Measurements from ENCODE around the gene SYVN1. TPM values are rescaled to one million over a fixed set of nuclear protein-coding genes. Genes with fewer than 3 reads are reported as not detected.

Gene SYVN1
- 12.4 and 15.1 TPM in 2 replicates for total RNA-seq

DNA sequence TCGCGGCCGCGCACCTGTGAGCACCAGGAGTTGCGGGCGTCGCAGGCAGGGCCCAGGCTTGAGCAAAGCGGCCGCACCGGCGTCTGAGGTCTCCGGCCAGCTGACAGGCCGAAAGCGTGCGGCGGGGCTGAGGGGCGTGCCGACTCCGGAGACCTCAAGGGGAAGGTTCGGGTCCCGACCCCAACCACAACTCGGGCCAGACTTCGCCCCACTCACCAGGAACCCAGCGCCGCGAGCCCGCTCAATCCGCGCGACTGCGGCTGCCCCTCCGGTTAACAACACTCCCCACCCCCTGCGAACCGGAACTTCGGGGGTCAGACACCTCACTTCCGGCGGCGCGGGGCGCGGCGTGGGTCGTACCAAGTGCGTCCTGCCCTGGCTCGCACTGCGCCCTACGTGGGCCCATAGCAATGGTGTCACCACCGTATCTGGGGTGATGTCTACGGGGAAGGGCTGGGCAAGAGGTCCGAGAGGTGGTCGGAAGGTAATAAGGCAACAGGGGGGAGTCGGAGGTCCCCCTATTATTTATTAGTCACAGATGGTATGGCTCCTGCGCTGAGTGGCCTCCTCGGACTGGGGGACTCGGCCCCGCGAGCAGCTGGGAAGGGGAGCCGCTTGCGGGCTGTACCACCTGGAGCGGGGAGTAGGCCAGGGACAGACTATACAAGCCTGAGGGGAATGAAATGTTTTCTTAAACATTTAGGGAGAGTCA lies at the start of gene SYVN1:
Gene SYVN1, minus strand, starts transcription at position 280 of the 712 bp plus-strand sequence. CDS start 918 bp downstream, outside the sequence.

DNA sequence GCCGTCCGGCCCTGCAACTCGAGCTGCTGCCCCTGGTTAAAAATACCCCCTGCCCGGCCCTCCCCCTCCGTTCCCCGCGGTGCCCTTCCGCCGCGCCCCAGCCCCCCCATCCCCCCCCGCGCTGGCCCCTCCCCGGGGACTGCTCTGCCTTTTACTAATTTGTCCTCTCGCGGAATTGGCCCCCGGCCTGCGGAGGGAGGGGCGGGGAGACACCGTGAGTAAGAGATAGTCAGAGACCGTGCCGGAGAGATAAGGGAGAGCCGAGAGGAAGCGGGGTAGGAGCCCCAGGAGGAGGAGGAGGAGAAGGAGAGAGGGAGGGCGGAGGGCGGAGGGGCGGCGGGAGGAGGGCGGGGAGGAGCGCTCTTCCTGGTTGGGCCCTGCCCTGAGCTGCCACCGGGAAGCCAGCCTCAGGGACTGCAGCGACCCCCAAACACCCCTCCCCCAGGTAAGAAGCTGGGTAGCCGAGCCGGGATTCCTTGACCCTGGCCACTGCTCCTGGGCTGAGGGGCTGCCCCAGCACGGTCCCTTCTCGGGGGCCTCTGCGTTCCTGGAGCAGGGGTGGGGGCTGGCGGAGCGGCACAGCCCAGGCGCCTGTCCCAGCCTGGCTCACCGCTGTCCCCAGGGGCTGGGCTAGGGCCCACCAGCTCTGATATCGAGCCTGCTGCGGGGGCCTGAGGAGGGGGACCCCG lies 47.4 kb upstream of the SYVN1 start, which contains the start of gene CAPN1:
Gene CAPN1, plus strand, starts transcription at position 360 of the 689 bp plus-strand sequence. CDS start 774 bp downstream, outside the sequence.

DNA sequence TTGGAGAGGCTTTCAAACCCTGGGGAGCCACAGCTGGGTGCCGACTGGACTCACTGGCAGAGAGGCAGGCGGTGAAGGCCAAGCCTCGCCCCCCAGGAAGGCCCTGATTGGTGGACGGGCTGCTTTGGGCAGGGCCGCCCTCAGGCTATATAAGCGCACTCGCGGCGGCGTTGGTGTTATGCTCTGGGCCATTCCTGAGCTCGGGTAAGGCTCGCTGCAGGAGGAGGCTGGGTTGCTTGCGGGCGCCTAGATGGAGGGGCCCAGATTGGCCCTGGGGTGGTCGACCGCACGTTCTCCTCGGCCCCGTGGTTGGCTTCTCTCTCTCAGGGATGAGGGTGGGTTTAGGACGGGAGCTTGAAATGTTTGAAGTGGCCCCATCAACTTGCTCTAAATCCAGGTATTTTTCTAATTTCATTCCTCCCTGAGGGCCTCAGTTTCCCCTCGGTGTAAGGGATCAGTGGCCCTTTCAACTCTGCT lies 35.8 kb upstream of the SYVN1 start, which contains the start of gene SPDYC:
Gene SPDYC, plus strand, starts transcription at position 176 of the 477 bp plus-strand sequence. CDS start 1,125 bp downstream, outside the sequence.

DNA sequence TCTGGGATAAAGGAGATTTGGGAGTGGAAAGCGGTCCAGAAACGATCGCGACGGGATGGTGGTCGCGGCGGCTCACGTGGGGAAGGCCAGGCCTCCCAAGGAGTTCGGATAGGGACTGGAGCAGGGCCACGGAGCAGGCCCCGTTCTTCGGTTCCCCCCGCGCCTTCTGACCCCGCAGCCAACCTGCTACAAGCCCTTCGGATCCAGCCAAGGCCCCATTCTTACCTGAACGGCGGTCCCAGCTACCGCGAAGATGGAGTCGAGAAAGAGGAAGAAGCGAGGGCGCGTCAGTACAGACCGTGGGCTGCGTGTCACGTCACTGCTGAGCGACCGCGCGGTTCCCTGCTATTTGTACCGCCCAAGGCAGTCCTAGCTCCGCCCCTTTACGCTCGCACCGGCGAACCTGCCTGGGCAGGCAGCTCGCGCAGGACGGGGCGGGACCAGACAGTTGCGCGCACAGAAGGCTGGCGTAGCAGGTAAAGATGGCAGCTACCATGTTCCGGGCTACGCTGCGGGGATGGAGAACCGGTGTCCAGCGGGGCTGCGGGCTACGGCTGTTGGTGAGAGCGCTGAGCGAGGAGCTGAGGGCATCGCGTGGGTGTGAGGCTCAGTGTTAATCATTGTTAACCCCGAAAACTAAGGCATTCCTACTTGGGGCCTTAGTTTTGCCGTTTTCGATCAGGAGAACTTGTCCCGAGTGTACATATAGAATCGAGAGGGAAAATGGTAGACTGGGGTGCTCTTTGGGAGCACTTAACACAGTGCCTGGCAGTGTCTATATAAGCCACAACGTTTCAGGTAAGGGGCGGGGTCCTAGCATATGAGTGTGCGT lies 12.2 kb downstream of the SYVN1 start, which contains the start of the genes FAU and MRPL49:
Gene FAU, minus strand, starts transcription at position 270 of the 832 bp plus-strand sequence. CDS start 321 bp downstream, outside the sequence.
Gene MRPL49, plus strand, starts transcription at position 457 of the 832 bp plus-strand sequence. Its CDS starts 26 bp downstream, at position 483.

DNA sequence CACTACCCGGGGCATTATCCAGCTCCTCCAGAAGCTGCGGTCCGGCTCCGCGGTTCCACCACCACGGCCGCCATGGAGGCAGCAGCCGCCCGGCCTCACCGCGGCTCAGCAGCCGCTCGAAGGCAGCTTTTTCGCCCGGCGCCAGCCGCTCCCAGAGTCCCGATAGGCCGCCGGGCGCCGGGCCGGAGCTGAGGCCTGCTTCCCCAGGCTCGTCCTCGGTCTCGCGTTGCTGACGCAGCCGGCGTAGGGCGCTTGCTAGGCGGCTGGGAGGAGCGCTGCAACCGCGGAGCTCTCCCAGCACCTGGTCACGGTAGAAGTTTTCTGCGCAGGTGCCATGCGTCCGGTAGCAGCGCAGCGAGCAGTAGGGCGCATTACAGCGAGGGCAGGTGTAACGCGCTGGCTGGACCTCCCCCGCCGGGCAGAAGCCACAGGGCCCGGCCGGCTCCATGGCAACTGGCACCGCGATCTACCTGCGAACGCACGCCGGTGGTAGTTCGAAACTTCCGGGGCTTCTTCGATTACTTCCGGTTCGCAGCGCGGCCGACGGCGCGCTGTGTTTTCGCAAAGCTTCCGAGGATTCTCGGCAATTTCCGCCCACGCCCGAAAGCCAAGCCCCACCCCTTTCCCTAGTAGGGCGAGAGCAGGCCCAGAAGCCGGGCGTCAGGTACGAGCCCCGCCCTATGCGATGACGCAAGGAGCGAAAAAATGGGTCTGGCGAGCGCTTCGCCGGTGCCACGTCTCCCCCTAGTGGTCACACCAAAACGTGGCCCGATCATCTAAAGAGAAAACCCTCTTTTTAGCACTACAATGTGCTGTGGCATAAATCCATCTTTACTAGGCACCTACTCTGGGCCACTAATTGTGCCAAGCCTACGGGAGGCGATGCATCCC lies 16.9 kb downstream of the SYVN1 start, which contains the start of gene ZNHIT2:
Gene ZNHIT2, minus strand, starts transcription at position 496 of the 891 bp plus-strand sequence. Its CDS starts 48 bp downstream, at position 448.

DNA sequence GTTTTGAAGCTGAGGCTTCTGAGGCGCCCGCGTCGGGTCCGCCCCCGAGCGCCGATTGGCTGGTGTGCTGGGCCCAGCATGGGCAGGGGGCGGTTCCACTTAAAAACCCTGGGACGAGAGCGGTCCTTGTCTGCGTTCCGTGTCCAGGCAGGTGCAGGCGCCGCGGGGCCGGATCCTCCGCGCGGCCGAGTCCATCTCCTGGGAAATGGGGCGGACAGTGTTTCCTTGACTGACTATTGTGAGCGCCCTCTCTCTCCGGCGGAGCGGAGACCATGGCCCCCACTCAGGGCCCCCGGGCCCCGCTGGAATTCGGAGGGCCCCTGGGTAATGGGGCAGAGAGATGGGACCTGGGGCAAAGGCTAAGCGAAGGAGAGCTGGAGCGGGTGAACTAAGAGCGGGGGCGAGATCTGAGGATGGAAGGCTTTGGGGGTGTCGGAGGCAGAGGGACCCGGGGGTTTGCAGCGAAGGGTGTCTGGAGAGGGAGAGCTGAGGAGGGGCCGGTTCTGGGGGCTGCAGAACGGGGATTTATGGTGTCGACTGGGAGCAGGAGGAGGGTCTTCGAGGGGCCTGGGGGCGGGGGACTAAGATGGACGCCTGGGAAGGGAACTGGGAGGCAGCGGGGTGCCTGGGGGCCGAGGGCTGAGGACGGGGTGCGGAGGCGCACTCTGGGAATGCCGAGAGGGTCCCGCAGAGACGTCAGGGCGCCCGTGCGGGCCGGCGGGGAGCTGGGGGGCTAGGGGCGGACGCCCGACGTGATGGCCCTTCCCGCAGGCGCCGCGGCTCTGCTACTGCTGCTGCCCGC lies 22.4 kb downstream of the SYVN1 start, which contains the start of gene TM7SF2:
Gene TM7SF2, plus strand, starts transcription at position 129 of the 802 bp plus-strand sequence. Its CDS starts 144 bp downstream, at position 273.

DNA sequence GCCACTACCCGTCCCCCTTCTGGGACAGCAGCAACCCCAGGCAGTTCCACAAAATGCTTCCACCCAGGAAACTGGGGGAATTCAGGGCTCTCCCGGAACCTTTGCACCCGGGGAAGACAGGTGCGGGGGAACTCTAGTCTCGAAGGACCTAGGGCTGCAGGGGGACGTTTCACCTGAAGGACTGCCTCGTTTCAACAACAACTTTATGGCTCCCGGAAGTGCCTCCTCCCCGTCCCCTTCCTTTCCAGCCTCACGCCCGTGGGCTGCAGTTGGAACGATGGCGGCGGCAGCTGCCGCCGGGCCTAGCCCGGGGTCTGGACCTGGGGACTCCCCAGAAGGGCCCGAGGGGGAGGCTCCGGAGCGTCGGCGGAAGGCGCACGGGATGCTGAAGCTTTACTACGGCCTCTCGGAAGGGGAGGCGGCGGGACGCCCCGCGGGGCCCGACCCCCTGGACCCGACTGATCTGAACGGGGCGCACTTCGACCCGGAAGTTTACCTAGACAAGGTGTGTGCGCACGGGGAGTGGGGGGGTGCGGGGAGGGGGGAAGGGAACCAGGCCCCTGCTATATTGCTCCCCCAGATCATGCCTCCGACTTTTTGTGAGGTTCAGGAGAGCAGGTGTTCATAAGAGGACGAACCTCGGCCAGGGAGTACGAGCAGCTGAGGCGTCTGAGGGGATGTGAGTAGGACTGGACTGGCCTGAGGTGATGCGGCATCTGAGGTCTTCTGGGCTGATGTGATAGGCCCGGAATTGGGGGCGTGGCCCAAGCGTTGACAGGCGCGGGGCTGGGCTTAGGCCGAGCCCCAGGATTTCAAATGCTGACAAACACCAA lies 38.1 kb downstream of the SYVN1 start, which contains the start of gene VPS51:
Gene VPS51, plus strand, starts transcription at position 241 of the 833 bp plus-strand sequence. Its CDS starts 37 bp downstream, at position 278.

DNA sequence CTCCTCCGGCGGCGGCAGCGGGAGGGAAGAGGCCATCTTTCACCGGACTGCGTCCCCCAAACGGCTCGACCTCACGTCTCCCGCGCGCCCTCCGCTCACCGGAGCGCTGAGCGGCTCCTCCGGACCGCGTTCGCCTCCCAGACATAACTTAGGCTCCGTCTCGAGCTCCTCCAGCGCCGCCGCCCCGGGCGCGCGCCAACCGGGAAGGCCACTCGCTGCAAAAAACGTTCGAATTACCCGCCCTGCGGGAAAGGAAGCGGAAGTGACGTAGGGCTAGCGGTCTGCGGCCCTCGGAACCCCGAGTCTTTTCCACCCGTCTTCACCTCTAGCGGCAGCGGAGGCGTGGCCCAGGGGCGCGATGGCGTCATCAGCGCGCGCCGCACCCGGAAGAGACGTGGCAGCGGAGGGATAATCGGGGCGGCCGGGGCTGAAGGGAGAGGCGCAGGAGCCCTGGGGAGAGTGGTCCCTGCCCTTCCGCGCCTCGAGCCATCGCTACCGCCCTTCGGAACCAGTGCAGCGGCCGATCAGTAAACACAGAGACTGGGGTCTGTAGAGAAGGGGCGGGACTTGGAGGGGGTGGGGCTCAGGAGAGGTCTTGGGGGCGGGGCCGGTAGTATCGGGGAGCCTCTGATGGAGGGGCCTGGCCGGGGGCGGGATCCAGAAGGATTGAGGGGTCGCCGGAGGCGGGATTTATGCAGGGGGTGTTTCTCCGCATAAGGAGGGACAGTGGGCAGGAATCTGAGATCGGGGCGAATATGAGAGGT lies 50.3 kb downstream of the SYVN1 start, which contains the start of the genes CDCA5 and ZFPL1:
Gene CDCA5, minus strand, starts transcription at position 207 of the 764 bp plus-strand sequence. Its CDS starts 62 bp downstream, at position 145.
Gene ZFPL1, plus strand, starts transcription at position 389 of the 764 bp plus-strand sequence. CDS start 477 bp downstream, outside the sequence.

Other genes with a start within 250 kb of the SYVN1 start
- gene ATG2A, start 217.3 kb downstream of the SYVN1 start, total RNA-seq = 10.9 and 19.7 TPM in 2 replicates
- gene PPP2R5B, start 209.8 kb downstream of the SYVN1 start, total RNA-seq = 12.7 and 30.4 TPM in 2 replicates
- gene GPHA2, start 198.6 kb downstream of the SYVN1 start, total RNA-seq = not detected in 2 replicates
- gene MAJIN, start 162.4 kb downstream of the SYVN1 start, total RNA-seq = not detected in 2 replicates
- 0.28 and 0.77 TPM in 2 replicates for gene BATF2, start 137.5 kb downstream of the SYVN1 start, total RNA-seq
- 58.5 and 94.1 TPM in 2 replicates for gene ARL2, start 120.4 kb downstream of the SYVN1 start, total RNA-seq
- 7.9 and 8.4 TPM in 2 replicates for gene SNX15, start 107.1 kb downstream of the SYVN1 start, total RNA-seq
- 8.2 and 18.6 TPM in 2 replicates for gene SAC3D1, start 93.3 kb downstream of the SYVN1 start, total RNA-seq
- gene NAALADL1, start 76.0 kb downstream of the SYVN1 start, total RNA-seq = 16.9 and 21.4 TPM in 2 replicates
- 1.1 and 13.4 TPM in 2 replicates for gene CDCA5, start 50.5 kb downstream of the SYVN1 start, total RNA-seq
- 23.4 and 36.8 TPM in 2 replicates for gene ZFPL1, start 50.3 kb downstream of the SYVN1 start, total RNA-seq
- 120 and 121 TPM in 2 replicates for gene VPS51, start 38.3 kb downstream of the SYVN1 start, total RNA-seq
- gene TM7SF2, start 22.6 kb downstream of the SYVN1 start, total RNA-seq = 8.6 and 14.7 TPM in 2 replicates
- 8.2 and 14.8 TPM in 2 replicates for gene ZNHIT2, start 16.8 kb downstream of the SYVN1 start, total RNA-seq
- gene FAU, start 12.4 kb downstream of the SYVN1 start, total RNA-seq = 204 and 252 TPM in 2 replicates
- 52.9 and 54.7 TPM in 2 replicates for gene MRPL49, start 12.2 kb downstream of the SYVN1 start, total RNA-seq
- not detected in 2 replicates for gene SPDYC, start 35.7 kb upstream of the SYVN1 start, total RNA-seq
- 61.7 and 142 TPM in 2 replicates for gene CAPN1, start 47.4 kb upstream of the SYVN1 start, total RNA-seq
- 4.5 and 16.9 TPM in 2 replicates for gene POLA2, start 127.4 kb upstream of the SYVN1 start, total RNA-seq
- 10.9 and 18.3 TPM in 2 replicates for gene CDC42EP2, start 180.3 kb upstream of the SYVN1 start, total RNA-seq
- gene DPF2, start 199.3 kb upstream of the SYVN1 start, total RNA-seq = 27.9 and 29.9 TPM in 2 replicates
- under 0.01 and 0.19 TPM in 2 replicates for gene TIGD3, start 220.2 kb upstream of the SYVN1 start, total RNA-seq
- 1.5 and 2.8 TPM in 2 replicates for gene SLC25A45, start 248.1 kb upstream of the SYVN1 start, total RNA-seq

Data from regular cardiac myocyte (primary cell).